ENCODE measurements around the gene PLCB4. TPM values are rescaled to one million over a fixed set of nuclear protein-coding genes. Genes with fewer than 3 reads are reported as not detected.
A peak's percentile ranks its signal among the peaks of the same experiment; 100 is the strongest.

The PLCB4 gene
- polyA plus RNA-seq, 10 donors, result 3.9 to 6.5 (median 5.3) TPM

DNA sequence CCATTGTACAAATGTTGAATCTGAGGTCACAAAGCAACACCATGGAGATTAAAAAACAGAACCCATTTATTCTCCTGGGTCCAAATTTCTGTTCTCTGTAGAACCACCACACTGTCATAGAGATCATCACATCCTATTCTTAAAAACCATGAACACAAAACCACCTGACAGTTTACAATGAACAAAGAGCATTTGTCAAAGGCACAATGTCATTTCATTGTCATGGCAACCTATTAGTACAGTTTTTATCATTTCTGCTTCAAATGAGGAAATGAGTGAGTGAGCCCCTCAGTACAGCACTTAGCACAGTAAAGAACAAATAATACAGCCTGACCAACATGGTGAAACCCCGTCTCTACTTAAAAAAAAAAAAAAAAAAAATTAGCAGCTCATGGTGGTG lies 422.4 kb downstream of the PLCB4 start:
- DNase-seq, result no peak

DNA sequence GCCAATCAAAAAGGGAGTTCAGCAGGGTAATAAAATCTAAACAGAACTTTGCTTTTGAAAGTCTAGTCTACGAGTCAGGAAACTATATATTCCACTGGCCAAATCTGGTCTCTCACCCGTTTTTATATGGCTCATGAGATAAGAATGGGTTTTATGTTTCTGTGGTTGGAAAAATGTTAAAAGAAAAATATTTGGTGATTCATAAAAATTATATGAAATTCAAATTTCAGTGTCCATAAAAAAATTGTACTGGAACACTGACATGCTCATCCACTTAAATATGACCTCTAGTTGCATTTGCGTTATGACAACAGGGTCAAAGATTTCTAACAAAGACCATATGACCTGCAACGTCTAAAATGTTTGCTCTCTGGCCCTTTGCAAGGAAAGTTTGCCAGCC lies 423.2 kb downstream of the PLCB4 start:
- DNase-seq, result no peak

DNA sequence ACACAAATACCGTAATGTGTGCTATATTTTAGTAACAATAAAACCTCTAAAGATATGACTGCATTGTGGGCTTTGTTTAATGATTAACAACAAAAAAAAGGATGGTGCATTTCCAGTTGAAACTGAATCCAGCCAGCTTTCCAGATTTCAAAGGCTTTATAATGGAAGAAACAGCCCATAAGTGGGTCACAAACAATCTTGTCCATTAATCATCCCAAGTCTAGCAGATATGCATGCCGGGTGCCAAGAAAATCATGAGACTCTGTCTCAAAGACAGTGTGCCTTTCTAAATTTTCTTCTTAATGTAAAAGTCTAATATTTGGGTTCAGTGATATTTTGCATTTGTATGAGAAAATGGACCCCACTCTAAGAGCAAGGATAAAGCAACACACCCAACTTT lies 424.9 kb downstream of the PLCB4 start:
- peak in 1 of 3 donors; percentile 5 for DNase-seq

DNA sequence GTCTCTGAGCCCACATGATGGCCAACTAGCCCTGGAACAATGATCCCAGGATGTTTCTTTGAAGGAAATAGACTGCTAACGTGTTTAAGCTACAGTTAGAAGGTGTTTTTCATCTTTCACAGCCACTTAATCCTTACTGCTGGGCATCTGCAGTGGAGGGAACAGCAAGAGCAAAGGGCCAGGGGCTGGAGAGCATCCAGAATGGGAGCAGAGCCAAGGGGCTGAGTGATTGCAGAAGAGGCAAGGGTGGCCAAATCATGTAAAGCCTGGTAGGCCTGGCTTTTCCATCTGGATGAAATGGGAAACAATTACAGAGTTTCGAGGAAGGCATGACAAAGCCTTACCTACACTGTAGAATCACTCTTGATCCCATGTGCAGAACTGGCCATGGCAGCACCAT lies 426.8 kb downstream of the PLCB4 start:
- DNase-seq, result no peak

DNA sequence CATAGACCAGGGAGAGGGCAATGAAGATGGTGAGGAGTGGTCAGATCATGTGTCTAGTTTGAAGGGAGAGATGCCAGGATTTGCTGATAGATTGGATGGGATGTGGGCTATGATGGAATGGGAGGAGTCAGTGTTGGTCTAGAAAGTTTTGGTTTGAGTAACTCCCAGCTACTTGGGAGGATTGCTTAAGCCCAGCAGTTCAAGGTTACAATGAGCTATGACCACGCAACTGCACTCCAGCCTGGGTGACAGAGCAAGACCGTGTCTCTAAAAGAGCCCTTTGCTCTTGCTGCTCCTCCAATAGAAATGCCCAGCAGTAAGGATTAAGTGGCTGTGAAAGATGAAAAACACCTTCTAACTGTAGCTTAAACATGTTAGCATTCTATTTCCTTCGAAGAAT lies 427.3 kb downstream of the PLCB4 start:
- no peak for DNase-seq

DNA sequence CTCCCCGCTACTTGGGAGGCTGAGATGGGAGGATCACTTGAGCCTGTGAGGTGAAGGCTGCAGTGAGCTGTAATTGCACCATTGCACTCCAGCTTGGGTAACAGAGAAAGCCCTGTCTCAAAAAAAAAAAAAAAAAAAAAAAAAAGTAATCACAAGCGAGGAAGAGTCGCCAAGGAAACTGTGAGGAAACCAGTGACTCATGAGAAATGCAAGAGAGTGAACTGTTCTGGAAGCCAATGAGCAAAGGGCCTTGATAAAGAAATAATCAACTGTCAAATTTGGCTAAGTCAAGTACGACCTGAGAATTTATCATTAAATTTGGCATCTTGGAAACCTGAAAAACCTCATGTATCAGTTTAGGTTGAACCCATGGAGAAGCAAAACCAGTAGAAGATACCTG lies 429.4 kb downstream of the PLCB4 start:
- no peak for DNase-seq

DNA sequence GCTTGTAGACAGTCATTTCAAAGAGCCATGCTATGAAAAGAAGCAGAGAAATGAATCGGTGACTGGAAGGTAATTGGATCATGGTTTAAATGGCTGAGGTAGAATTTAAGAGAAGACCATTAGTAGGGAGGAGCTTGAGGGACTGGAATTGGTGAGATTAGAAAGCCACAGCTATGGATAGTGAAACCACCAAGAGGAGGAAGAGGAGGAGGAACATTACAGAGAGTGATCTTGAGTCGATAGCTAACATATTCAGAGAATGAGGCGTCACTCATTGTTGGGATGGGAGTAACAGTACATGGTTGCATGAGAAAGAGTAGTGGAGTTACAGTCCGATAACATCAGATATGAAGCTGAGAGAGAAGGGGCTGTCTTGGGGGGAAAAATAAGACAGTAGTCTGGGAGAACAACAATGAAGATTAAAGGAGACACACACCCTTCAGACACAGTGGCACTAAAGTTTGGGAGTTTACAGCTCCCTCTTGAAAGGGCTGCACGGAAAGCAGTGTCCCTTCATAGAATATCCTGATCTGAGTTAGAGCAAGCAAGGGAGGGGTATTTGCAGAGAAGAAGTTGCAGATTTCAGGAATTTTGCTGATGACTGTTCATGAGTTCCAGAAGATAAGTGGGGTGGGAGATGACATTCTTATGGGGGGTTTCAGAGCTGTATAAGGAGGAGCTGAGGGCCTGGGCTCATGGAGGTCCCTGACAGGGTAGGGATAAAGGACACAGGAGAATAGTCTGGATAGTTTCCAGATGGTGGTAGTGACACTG lies 430.4 kb downstream of the PLCB4 start:
- DNase-seq, result no peak

DNA sequence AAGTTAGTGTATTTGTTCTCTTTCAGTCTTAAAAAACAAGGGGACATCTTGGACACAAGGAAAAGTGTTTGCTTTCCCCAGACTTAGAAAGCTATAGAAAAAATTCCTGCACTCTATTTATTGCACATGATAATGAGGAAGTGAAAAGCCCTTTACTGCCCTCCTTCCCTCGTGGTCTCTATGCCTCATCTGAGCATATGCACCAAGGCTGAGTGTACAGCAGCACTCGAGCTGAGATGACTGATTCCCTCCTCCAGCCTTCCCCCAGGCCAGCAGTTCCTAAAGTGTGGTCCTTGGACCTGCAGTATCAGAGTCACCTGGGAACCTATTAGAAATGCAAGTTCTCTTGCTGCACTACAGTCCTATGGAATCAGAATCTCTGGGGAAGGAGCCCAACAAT lies 431.2 kb downstream of the PLCB4 start:
- DNase-seq, result peak in 1 of 3 donors; percentile 16

DNA sequence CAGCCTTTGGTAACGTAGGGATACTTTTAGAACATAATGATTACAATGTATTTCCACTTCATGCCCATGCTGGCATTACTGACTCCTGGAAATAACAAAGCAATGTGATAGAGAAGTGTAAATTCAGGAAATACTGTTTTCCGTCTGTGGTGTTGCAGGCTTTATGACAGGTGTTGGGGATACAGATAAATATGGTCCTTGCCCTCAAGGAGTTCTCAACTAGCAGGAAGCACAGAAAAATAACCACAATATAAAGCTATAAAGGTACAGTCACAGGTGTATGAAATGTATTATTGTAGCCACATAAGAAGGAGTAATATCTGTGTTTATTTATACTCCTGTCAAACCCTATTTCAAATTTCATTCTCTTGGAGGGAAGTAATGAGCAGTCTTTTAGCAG lies 432.6 kb downstream of the PLCB4 start:
- DNase-seq, result no peak

DNA sequence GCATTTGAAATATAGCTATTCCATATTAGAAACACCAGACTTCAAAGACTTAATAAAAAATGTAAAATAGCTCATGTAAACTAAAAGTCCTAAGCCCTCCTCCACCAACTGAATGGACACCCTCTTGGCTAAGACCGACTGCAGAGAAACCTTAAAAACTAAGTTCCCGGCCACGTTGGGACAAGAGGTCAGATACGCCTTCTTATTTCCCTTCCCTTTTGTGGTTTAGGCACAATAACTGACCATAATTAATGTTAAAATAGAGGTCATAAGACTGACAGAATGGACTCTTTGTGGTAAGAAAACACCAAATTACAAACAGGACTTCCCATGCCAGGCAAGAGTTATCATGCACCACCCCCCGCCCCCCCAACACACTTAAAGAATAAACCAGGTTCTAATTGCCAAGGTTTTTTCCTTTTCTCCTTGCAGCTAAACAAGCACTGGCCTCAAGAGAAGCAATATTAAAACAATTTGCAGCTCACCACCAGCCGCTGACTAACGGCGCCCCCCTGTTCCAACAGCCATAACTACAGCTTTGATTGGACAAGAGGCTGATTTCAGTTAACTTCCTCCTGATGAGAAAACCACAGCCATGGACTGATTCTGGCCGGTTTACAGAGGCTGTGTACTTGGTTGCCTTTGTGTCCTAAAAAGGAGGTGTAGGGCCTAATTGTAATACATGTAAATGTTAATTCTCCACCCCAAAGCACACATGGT lies 434.8 kb downstream of the PLCB4 start:
- peak in 1 of 3 donors; percentile 42 for DNase-seq

DNA sequence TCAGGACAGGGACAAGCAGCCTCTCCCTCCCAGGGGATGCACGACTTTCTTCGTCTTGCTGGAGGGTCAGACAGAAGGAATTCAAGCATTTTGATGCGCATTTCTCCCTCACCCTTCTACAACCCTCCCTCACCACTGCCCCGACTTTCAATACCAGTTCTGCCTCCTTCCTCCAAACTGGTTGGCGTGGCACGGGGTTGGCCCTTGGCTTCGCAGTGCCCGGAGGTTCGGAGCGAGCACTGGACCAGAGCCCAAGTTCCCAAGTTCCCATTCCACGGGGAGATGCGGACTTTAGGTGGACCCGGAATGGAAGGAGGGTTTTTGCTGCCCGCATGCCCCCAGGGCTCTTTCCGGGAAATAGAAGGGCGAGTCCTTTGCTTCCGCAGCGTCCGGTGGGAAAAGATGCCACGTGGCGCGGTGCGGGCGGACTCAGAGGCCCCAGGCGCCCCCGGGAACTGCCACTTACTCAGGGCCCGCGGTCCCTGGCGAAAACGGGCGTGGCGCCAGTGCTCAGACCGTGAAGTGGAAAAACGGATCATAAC lies 437.5 kb downstream of the PLCB4 start:
- peak in 1 of 3 donors; percentile 21 for DNase-seq

DNA sequence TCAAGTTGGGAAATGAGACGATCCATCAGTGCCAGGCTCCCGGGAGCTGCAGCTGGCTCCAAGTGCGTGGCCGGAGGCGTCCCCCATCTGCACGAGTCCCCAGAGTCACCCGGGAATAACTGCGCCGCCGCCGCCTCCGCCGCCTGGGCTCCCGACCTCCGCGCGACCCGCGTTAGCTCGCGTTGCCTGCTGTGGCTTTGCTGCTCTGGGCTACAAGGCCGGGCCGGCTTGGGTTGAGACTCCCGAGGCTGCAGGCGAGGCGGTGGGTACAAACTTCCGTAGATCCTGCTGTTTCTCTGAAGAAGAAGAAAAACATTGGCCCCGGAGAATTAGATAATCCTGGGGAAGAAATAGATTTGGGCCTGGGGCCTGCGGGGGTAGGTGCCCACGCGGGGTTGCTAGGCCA lies 438.1 kb downstream of the PLCB4 start:
- peak in 1 of 3 donors; percentile 24 for DNase-seq

DNA sequence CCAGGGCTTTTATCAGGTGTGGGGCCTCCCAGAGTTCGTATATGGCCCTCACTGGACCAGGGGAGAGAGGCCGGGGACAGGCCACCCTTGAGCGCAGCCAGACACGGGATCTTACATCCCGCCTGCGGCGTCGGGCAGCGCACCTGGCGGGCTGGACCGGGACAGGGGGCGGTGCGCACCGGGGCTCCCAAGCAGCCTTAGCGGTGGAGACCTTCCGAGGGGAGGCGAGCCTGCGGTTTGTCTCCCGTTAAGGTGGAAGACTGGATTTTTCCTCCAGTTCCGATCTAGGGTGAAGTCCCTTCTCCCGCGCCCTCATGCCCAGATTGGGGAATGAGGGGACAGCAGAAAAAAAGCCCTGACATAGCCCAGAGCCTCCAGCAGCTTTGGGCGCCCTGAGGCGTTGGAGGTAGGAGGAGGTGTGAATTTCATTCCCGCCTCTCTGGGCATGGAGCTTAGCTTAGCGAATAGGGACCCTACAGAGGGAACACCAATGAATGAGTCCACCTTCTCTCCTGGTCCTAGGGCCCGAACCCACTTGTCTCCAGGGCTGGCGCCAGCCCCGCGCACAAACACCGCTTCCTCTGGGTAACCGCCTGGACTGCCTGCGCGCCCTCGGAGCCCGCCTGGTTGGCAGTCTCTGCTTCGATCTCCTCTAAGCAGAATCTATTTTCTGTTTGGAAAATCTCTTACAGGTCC lies 438.8 kb downstream of the PLCB4 start:
- DNase-seq, result peak in 1 of 3 donors; percentile 10

DNA sequence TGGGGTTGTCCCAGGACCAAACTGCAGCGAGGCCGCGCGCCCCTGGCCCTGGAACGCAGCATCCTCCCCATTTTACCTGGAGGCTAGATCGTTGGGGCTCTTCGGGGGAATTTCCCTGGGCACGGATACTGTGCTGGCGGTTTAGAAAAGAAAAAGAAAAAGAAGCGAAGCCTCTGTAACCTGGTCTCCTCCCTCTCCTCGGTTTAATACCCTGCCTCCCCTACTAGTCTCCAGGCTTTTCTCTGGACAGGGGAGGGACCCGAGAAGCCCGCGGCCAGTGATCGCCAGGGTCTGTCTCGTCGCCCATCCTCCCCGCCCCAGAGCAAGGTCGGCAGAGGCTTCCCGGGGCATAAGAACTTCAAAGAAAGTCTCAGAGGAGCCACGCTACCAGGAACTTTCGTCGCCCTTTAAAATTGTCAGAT lies 439.4 kb downstream of the PLCB4 start:
- no peak for DNase-seq

DNA sequence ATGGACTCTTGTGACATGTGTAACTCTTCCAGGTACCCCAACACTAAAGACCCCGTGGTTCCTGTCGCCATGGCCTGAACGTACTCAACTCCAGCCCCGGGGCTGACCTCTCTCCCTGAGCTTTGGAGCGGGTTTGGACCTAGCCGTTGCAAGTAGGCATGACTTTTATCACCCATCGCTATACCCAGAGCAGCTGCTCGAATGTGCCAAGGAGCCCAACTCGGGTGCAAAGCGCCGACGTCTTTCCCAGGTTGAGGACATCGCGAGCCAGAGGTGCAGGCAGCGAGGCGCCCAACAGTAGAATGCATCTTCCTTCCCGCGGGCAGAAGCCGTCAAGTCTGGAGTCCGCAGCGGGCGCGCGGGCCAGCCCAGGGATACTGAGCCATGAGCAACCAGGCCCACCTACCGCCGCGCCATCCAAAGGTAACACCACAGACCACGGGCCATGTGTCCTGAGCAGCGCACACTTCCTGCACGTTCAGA lies 439.9 kb downstream of the PLCB4 start:
- DNase-seq, result peak in 1 of 3 donors; percentile 8

DNA sequence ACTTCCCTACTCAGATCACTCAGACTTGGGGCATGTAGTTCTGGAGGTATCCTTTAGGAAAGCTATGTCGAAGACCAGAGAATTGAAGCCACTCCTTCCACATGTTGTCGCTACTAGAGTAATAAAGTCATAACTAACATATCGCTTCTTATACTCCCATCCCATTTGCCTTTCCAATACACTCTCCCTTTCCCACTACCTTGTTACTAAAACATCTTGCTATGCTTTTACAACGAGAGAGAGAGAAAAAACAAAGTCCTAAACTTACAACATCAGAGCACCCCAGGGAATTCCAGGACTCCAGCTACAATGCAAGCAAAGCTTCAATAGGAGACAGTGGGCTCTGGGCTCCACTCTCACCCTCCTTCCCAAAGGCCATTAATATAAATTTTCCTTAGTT lies 440.4 kb downstream of the PLCB4 start:
- no peak for DNase-seq

DNA sequence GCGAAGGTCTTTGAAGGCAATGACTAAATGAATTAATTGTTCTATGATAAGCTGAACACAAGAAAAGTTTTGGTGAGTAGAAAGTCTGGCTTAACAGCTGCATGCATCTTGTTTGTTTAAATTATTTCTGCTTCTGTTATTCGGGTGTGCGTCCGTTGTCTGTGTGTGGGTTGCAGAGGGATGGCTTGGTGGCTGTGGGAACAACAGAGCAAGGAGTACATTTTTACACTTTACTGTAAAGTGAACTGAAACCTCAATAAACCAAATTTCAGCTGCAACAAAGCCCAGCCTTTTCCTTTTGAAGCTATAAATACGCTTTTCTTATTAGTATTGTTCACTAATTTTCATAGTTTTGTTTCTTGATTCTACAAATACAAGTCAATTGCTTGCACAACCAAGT lies 442.0 kb downstream of the PLCB4 start:
- DNase-seq, result no peak

DNA sequence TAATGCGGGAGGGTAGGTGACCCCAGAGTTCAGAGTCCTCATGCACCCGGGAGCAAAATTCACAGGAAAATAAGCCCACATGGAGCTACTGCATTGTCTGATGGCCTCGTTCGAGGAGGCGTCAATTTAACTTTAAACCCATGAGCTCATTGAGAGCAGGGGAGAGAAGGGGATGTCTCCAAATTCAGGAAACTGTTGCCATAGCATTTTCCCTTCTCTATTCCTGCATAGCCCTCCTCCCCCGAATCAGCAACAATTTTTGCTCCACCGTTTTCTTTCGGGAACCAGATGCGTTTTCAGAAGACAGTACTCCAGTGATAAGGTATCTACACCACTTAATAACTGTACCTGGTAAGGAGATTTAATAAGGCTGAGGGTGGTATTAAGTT lies 445.2 kb downstream of the PLCB4 start:
- DNase-seq, result no peak

DNA sequence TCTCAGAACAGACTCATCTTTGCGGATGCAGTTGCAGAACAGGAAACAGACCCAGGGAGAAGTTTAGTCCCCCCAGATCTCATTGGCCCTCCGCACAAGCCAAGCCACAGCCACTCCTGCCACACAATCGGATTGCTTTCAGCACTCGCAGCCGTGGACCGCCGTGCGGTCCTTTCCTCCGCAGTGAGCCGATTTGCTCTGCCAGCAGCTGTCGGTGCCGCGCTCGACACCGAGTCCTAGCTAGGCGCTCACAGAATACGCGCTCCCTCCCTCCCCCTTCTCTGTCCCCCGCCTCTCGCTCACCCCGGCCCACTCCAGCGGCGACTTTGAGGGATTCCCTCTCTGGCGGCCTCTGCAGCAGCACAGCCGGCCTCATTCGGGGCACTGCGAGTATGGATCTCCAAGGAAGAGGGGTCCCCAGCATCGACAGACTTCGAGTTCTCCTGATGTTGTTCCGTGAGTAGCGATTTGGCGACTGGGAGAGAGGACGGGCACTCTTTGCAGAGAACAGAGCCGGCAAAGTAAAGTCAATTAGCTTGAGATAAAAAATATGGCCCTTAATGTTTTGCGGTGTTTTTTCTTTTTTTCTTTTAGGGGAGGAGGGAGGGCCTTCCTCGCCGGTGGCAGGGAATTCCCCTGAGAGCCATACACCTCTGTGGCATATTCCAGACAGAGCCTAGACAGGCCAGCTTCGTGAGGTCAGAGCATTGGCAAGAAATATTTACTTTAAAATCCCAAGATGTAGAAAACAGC lies 445.8 kb downstream of the PLCB4 start, which contains the start of gene LAMP5:
LAMP5 (plus strand) TSS at position 130 of the 753 bp plus-strand sequence; CDS start at position 393, 263 bp downstream.
- peak in 2 of 3 donors; percentile 48 to 68 for DNase-seq

DNA sequence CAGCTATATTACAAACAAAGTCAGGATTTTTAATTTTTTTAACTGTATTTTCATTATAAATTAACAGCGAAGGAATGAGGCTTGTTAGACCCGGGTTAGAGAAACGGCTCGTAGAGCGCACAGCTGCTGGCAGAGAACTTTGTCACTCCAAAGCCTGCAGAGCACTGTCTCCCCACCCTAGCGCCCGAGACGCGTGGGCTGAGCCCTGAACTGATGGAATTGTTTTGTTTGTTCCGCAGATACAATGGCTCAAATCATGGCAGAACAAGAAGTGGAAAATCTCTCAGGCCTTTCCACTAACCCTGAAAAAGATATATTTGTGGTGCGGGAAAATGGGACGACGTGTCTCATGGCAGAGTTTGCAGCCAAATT lies 446.3 kb downstream of the PLCB4 start:
- peak in 1 of 3 donors; percentile 16 for DNase-seq

DNA sequence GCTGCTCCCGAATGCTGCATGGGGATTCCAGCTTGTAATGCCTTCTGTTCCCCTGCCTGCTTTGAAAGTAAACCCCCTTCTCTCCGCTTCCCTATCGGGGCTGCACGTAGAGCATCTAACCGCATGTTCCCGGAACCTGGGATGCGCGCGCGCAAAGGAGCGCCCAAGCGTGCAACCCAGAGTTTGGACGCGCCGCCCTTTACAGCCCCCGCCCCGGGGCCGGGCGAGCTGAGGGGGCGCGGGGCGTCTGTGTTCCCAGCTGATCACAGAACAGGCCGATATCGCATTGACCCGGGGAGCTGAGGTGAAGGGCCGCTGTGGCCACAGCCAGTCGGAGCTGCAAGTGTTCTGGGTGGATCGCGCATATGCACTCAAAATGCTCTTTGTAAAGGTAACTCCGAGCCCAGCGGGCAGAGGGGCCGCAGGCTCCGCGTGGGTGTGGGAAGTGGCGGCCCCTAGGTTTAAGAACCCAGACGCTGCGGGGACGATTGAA lies 446.9 kb downstream of the PLCB4 start:
- peak in 1 of 3 donors; percentile 42 for DNase-seq
